GM12872 (cell line): ENCODE data around the gene KCND2.

Experiments
- TF ChIP-seq, protein P1 (sequence below): IDR thresholded peaks from 3 replicates; pipeline ENCODE4 v1.5.1; 2011; ENCODE audit warnings: low read depth, mild to moderate bottlenecking, low read length, moderate library complexity; ENCODE audit not compliant: insufficient read depth

KCND2 gene

DNA sequence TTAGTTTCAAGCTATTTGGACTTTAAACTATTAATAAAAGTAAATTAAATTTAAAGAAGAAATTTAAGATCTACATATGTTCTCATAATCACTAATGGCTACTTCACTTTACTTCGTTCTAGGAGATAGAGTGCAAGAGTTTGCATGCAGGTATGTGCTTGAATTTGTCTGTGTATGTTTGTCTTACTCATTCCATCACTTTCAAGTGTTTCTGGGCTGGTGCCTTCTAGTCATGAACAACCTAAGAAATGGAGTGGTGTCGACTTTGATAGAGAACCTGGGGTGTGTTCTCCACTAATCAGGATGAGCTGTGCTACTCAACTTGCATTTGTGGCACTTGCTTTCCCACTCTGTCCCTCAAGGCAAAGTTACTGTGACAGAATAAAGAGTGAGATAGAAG, 169.9 kb downstream of the KCND2 start:
- TF ChIP-seq, protein P1, sequence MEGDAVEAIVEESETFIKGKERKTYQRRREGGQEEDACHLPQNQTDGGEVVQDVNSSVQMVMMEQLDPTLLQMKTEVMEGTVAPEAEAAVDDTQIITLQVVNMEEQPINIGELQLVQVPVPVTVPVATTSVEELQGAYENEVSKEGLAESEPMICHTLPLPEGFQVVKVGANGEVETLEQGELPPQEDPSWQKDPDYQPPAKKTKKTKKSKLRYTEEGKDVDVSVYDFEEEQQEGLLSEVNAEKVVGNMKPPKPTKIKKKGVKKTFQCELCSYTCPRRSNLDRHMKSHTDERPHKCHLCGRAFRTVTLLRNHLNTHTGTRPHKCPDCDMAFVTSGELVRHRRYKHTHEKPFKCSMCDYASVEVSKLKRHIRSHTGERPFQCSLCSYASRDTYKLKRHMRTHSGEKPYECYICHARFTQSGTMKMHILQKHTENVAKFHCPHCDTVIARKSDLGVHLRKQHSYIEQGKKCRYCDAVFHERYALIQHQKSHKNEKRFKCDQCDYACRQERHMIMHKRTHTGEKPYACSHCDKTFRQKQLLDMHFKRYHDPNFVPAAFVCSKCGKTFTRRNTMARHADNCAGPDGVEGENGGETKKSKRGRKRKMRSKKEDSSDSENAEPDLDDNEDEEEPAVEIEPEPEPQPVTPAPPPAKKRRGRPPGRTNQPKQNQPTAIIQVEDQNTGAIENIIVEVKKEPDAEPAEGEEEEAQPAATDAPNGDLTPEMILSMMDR = no peak

DNA sequence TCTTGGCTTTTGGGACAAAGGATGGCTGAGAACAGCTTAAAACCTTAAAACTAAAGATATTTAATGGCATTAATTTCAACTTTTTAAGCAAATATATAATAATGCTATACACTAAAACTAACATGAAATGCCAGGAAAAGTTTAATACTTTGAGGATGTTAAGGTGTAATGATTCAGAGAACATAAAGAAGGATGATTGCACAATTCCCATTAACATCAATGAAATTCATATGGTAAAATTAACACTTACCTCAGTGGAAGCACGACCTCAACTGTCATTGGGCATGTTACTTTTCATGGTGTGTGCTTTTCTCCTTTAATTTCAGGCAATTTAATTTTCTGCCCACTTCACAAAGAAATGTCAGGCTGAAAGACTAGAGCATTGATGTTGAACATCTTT, 171.7 kb downstream of the KCND2 start:
- TF ChIP-seq, protein P1 = no peak

DNA sequence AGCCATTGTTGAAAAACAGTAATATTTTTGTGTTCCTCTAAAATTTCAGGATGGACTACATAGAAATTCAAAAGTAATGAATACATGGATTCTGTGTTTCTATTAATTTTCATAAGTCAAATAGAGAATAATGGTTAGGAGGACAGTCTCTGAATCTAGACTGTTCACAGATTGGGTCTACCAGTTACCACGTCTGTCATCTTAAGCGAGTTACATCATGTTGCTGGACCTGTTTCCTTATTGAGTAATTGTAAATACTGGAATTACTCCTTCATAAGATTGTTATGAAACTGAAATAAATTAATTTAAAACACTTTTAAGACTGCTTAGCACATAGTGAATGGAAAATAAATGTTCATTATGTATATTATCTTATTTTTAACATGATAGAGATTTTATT, 172.3 kb downstream of the KCND2 start:
- TF ChIP-seq, protein P1 = no peak

DNA sequence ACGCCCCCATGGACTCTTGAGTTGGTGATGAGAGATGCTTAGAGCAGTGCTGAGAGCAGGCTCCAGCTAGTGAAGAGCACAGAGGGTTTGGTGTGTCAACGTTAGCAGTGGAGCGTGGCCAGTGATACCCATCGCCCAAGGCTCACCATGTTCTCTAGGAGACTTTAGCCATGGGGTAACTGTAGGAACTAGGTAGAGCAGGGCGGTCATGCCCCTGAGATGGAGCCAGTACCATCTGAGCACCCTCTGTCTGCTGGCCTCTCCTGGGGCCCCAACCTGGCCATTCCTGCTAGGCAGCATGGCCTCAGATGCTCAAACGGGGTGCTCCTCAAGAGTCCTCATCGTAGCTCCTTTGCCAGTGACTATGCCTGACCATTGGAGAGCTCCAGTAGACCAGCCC, 179.7 kb downstream of the KCND2 start:
- TF ChIP-seq, protein P1 = no peak

DNA sequence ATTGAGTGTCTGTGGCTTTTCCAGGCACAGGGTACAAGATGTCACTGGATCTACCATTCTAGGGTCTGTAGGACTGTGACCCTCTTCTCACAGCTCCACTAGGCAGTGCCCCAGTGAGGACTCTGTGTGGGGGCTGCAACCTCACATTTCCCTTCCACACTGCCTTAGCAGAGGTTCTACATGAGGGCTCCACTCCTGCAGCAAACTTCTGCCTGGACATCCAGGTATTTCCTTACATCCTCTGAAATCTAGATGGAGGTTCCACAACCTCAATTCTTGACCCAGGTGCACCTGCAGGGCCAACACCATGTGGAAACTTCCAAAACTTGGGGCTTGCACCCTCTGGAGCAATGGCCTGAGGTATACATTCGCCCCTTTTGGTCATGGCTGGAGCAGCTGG, 183.7 kb downstream of the KCND2 start:
- TF ChIP-seq, protein P1 = no peak

DNA sequence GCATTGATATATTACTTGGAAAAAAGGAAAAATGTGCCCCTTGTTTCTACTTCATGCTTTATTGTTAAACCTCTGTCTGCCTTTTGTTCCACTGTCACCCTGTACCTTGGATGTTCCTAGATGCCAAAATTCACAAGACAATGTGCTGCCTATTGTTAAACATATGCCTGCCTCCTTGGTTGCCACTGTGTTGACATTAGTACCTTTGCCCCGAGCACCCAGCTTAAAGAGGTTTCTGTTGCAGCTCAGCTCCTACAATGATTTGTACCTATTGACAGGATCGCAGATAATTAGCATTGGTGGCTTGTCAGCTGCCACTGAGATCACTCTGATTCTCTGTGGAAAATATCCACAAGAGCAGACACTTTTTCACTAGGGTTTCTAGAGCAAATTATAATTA, 188.0 kb downstream of the KCND2 start:
- TF ChIP-seq, protein P1 = no peak

DNA sequence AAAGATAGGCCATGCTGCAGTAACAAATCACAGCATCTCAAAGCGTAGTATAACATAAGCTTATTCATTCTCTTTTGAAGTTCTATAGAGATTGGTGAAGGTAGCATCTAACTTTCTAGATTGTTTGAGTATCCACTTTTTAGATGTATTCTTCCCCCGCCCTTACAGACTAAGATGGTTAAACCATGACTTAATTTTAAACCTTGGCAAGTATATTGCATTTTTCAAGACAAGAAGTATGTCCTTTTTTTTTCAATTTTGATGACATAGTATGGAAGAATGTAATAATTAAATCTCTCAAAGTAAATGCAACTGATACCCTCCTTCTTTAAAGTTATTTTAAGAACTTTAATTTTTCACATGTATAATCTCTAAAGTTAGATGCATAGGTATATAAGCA, 190.0 kb downstream of the KCND2 start:
- TF ChIP-seq, protein P1 = no peak

DNA sequence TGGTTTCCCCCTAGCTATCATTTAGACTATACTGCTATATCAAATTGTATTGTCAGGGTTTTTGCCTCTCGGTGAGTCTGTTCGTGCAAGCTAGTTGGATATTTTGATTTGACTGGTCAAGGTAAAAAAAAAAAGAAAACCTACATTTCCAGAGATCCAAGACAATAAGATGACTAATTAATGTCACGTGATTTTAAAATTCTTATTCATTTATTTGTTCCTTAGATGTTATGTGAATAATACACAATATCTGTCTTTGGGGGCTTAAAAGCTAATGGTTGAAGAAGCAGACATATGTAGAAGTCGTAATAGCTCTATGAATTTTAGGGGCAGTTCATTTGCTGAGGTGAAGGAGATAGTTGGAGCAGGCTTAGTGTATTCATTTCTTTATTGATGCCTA, 191.1 kb downstream of the KCND2 start:
- TF ChIP-seq, protein P1 = no peak
